OCI-M2 (cell line): ENCODE data around the gene PLEKHO1.

Experiments used
- DNase-seq: peaks from one replicate; lab custom pipeline; 2025; ENCODE audit not compliant: unreplicated experiment; lab: John Stamatoyannopoulos, UW

Gene PLEKHO1

GRCh38 chr1:150150133-150151021 is 661 bp downstream of the PLEKHO1 start:
- DNase-seq = no peak

- DNase-seq = no peak
Measured at GRCh38 chr1:150151291-150152181, 1.8 kb downstream of the PLEKHO1 start.

DNA sequence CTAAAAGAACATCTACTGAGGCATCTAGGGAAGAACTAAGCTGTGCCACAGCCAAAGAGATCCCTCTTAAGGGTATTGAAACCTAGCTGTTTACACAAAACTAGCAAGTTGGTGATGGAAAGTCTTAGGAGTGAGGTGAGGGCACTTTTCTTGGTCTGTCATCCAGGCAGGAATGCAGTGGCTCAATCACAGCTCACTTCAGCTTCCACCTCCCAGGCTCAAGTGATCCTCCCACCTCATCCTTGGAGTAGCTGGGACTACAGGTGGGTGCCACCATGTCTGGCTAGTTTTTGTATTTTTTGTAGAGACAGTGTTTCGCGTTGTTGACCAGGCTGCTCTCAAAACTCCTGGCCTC is 2.4 kb downstream of the PLEKHO1 start:
- no peak for DNase-seq

GRCh38 chr1:150152772-150153456 is 3.2 kb downstream of the PLEKHO1 start:
- no peak for DNase-seq

- DNase-seq = no peak
Measured at GRCh38 chr1:150154143-150154542, 4.4 kb downstream of the PLEKHO1 start.

GRCh38 chr1:150155413-150156071 is 5.8 kb downstream of the PLEKHO1 start:
- DNase-seq = no peak

DNA sequence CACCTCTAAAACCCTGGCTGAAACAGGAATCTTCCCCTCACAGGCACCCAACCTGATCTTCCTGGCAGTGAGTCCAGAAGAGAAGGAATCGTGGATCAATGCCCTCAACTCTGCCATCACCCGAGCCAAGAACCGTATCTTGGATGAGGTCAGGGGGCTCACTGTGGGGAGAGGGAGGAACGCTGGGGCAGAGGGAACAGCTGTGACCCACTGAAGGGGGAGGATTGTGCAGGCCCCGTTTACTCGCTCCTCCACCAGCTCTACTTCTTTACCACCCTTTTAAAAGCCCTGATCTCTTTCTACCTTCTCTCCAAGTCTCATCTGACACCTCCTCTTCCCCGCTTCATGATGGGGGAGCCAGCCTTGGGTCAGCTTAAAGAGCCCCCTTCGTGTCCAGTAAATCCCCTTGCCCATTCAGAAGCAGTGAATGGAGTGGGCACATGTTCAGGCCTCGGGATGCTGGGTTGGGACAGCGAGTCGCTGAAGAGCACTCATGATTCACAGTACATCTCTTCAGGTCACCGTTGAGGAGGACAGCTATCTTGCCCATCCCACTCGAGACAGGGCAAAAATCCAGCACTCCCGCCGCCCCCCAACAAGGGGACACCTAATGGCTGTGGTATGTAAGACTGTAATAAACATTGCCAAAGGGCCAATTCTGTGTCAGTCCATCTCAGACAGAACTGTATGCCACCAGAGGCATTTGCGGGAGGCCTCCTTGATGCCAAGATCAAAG is 7.3 kb downstream of the PLEKHO1 start:
- DNase-seq = no peak

GRCh38 chr1:150159550-150159949 is 9.8 kb downstream of the PLEKHO1 start:
- no peak for DNase-seq

DNA sequence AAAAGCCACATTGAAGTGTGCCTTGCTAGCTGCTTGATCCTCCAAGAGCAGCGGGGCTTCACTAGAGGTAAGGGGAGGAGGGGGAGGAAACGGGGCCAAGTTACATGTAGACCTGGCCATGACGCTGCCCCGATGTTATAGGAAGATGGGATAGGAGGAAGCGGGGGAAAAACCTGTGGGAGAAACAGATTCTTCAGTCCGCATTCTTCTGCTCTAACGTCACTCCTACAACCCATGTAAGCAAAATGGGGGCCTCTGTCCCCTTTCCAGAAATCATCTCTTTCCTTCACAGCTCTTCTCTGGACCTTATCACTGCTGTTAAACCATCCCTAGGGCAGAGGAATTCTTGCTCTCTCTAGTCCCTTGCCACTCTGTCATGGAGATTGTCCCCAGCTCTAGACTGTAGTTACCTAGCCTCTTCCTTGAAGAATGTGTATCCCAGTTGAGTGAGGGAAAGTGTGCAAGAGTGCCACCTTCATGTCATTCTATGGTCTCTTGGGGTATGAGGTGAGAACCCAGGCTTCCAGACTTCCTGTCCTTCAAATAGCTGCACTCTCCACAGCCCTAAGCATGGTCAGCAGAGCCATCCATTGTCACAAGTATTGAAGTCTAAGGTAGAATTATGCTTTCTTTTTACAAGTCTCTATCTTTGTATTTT is 11.4 kb downstream of the PLEKHO1 start:
- no peak for DNase-seq

- DNase-seq = no peak
Measured at GRCh38 chr1:150161747-150162581, 12.2 kb downstream of the PLEKHO1 start.

DNA sequence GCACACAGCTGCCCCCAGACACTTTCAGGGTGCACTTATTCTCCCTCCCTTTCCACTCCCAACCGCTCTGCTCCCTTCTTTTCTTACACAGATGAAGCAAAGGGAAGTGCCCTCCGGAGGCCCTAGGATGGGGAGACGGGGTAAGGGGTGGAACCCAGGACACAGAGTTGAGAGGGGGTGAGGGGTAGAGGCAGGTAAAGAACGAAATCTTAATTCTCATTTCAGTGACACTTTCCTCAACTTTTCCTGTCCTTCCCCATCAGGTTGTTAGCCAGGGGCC is 12.8 kb downstream of the PLEKHO1 start:
- no peak for DNase-seq

- DNase-seq = peak; percentile 66
Measured at GRCh38 chr1:150162862-150163706, 13.4 kb downstream of the PLEKHO1 start.

- no peak for DNase-seq
Measured at GRCh38 chr1:150164224-150164623, 14.5 kb downstream of the PLEKHO1 start.

DNA sequence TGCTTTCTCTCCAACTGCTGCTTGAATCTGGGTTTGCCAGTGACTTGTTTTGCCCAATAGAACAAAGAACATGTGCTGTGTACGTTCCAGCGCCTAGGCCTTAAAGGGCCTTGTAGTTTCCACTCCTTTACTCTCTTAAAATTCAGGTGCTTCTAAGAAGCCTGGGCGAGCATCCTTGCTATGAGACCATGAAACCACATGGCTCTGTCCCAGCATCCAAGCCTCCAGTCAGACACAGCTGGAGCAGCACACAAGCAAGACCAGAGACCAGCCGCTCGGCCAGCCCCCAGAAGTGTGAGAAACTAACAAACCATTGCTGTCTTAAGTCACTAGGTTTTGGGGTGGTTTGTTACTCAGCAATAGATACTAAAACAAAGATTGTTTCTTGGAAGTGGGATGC is 15.1 kb downstream of the PLEKHO1 start:
- no peak for DNase-seq

DNA sequence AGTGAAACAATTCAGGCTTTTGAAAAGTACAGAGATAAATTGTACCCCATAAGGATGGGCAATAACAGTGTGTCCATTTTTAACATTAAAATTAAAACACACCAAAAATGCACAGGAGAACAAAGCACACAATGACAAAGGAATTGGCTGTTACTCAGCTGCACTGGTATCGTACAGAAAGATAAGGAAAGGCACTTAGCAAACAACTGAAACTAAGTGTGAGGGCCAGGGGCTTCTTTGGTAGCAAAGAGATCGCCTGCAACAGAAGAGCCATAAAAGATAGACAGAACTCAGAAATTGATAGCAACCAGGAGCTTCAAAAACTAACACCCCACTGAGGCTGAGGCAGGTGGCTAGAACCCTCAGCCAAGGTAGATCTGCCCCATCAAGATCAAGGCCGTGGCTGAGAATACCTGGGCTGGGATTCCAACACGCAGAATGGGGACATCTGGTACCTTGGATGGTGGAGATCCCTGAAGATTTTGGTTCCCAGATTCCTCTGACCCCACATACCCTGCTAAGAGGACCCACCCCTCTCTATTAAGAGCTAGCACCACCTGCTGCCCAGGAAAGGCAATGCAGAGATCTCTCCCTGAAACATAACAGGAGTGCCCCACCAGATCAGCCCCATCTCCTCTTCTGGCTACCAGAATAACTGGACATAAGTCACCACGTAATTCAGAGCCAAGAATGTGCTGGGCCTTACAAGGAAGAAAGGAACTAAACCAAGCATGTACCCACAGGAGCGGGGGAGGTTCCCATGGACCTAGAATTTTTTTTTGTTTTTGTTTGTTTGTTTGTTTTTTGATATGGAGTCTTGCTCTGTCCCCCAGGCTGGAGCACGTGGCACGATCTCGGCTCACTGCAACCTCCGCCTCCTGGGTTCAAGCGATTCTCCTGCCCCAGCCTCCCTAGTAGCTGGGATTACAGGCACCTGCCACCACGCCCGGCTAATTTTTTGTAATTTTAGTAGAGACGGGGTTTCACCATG is 16.2 kb downstream of the PLEKHO1 start:
- DNase-seq = no peak

DNA sequence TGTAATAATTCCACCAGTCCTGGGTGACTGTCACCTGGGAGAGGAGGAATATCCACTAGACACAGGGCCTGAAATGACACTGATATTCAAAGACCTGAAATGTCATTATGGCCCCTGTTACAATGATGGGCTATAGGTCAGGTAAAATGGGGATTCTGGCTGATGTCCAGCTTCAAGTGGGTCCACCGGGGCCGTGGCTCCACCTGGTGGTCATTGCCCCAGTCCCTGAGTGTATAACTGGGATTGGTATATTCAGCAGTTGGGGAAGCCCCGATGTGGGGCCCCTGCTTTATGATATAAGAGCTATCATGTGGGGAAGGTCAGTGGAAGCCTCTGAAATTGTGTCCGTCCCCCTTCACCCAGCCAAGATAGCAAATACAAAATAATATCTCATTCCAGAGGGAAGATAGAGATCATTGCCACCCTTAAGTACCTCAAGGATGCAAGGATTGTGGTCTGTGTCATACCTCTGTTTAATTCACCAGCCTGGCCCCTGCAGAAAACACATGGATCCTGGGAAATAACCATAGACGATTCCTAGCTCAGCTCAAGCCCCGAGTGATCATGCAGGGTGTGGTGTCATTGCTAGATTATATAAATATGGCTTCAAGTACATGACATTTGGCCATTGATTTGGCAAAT is 19.4 kb downstream of the PLEKHO1 start:
- peak; percentile 79 for DNase-seq

GRCh38 chr1:150171801-150172200 is 22.1 kb downstream of the PLEKHO1 start:
- DNase-seq = no peak
